Left lobe of liver (tissue), 2 donors: Measurements from ENCODE around the gene C1orf216. TPM values are rescaled to one million over a fixed set of nuclear protein-coding genes. Genes with fewer than 3 reads are reported as not detected.
A peak's percentile ranks its signal among the peaks of the same experiment; 100 is the strongest.
"Not testable (repeated sequence)": the region's sequence is repeated elsewhere in the genome, so short reads cannot be mapped to it uniquely, and the experiment has no call there.

ENCODE experiments used
- ATAC-seq: fragments of 200-7000 bp; cut with Tn5 transposase; one replicate; pipeline ENCODE4 v1.9.1; 2020; ENCODE audit warnings: mild to moderate bottlenecking, moderate library complexity
- DNase-seq: peaks from one replicate; pipeline ENCODE4 v3.0.0-alpha.2; 2020; ENCODE audit warnings: low spot score
- total RNA-seq: library from RNA; stranded (reverse); gene quantifications from one replicate; pipeline ENCODE4 v1.2.1, GENCODE V29; 2021
- donor health status: DM: no; HTN: no; CAD: no; lungs with moderate emphysema.
- donor health status: DM: no; HTN: yes; CAD: no.

Gene C1orf216, protein sequence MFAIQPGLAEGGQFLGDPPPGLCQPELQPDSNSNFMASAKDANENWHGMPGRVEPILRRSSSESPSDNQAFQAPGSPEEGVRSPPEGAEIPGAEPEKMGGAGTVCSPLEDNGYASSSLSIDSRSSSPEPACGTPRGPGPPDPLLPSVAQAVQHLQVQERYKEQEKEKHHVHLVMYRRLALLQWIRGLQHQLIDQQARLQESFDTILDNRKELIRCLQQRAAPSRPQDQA
- total RNA-seq = 2.4 TPM

DNA sequence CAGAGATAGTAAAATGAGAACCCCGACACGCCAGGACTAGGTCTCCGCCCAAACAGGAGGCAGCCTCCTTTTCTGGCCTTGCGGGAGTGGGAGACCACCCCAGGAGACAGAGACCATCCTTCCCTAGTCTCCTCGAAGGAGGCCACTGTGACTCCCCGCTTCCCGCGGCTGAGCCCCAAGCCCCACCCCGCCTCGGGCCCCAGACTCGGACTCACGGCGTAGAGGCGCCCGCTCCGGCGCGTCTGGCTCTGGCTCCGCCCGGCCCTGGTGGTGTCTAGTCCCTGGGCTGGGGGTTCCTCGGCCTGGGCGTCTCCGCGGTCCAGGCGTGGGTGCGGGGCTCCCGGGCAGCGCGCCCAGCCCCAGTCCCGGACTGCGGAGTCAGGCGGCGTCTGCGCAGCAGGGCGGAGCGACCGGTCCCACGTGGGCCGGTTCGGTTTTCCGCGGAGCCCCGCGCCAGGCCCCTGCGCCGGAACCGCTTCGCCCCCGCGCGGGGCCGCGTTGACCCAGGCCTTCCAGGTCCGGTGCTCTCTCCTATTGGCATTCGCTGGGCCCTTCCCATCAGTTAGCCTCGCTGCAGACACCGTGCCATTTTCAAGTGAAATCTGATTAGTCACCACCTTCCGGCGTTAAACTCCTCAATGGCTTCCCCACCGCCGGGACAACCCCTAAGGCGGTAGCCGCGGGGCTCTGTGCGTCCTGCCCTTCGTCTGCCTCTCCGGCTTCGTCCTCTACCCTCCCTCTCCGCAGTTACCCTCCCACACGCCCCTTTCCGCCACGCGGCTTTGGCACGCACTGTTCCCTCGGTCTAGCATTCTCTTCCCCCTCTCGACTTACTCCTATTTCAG, at the start of gene C1orf216:
C1orf216 (minus strand) TSS at position 393 of the 845 bp plus-strand sequence. CDS start 2,563 bp downstream, outside the sequence.
- DNase-seq (peak; percentile 76), ATAC-seq (peak; percentile 92)

DNA sequence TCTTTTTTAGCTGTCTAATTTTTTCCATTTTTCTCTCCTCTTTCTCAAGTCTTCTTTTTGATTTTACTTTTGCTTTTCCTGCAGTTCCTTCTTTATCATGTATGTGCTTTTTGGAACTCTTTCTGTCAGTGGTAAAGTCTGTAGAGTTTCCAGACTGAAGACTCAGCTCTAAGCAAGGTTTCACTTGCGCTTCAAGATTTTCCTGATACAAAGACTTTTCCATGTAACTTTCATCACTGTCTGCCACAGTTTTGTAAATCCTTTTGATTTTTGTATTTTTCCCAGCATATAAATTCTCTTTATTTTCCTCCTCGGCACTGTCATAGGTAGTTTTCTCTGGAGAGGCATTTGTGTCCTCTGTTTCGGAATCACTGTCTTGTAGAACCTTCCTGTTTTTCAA, 45.6 kb upstream of the C1orf216 start:
- no peak for DNase-seq
- no peak for ATAC-seq

DNA sequence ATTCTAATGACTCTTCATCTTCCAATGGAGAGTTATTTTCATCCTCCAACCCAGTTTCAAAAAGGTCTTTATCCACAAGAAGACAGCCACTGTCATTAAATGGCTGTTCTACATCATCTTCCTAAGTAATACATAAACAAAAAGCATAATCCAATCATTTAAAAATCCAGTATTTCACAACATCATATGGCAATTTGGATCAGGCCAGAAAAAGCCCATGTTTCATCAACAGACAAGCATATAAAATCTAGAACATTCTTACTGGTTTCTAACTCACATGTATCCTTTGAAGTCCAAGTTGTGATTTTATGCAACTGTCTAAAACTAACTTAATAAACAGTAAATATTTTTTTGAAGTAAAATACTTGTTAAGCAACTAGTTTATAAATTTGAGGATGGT, 44.5 kb upstream of the C1orf216 start:
- DNase-seq = no peak
- no peak for ATAC-seq

DNA sequence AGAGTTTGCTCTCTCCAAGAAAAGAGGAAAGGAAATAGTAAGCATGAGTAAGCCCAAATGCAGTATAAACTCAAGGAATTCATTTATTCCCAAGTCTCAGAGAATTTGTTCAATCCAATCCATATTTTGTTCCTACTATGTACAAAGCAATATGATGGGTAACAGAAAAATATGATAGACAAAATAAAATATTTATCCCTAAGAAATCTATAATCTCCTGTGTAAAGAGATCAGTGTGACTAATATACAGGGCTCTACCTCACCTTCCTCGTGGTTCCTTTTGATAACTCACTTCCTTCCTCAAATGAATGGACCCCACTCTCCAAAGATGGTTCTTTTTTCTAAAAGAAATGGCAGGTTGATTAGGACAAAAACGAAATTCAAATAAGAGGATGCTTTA, 43.5 kb upstream of the C1orf216 start:
- DNase-seq (no peak), ATAC-seq (no peak)

DNA sequence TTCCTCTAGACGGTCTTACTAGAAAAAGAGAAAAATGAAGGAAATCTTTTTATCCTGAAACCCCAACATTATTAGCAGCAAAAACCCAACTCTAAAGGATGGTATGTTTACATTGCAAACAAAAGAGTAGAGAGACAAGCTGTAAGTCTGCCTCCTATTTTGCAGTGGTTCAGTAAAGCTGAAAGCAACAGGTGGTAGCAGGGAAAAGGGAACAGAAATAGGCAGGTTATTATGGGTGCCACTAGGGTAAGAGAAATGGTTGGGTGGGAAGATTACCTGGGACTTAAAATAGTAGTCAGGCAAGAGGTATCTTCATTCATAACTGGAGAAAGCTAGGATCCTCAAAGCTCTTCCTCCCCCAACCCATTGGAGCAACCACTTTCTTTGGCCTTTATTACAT, 37.4 kb upstream of the C1orf216 start:
- ATAC-seq (no peak), DNase-seq (no peak)

DNA sequence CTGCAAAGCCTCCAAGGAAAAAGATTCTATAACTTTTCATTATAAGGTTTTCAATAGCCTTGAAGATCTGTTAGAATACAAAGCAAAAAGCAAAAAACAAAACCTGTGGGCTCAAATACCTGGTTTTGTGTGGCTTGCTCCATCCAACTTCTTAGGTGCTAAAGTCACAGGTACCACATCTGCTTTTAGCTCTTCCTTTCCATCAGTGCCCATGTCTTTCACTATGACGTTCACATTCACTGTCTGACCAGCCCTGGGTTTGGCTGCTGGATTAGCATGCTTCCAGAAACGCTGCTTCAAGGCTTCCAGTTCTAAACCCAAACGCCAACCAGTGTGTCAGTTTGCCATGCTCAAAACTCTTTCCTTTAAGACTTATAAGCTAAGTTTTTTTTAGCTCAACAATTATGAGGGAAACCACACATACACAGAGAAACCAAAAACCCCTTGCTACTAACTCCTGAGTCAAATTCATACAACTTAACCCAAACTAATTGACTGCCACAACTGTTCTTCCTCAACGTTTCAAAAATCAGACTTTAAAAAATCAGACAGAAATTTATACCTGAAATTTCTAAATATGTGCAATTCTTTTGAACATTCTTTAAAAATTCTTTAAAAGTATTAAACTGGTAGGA, 35.1 kb upstream of the C1orf216 start:
- no peak for ATAC-seq
- DNase-seq = no peak

DNA sequence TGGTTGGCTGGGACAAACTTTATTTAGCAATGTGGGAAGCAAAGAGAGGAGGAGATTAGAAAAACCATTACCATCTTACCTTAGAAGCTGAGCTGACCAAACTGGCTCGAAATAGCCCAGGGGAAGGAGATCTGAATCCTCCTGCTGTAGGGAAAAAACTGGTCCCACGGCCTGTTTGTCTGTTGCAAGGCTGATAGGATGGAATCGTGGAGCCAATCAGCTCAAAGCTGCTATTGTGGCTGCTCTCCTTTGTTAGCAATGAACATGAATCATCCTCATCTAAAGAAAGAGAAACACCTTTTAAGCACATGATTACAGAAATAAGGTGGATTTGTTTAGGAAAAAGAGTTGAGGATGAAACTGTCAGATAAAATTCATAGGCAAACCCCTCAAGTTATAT, 29.6 kb upstream of the C1orf216 start:
- ATAC-seq (no peak), DNase-seq (no peak)

DNA sequence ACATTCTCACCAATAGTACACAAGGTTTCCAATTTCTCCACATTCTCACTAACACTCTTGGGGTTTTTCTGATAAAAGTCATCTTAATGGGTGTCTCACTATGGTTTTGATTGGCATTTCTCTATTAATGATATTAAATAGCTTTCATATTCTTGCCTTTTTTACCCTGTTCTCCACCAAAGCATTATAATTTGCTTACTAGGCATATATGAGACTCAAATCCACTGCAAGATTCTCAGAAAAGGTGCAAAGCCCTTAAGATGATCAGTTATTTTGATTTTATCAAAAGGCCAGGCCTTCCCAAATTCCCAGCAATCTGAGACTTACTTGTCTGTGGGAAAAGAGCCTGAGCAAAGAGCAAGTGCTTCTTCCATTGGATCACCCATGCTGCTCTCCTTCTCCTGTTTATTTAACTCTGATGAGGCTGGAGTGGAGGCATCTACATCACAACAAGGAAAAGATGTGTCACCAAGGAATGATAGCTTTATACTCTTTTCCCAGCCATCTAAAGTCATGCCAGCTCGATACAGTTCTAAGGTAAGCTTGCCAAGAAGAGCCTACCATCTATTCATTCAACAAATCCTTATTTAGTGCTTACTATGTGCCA, 26.5 kb upstream of the C1orf216 start:
- DNase-seq (no peak), ATAC-seq (no peak)

DNA sequence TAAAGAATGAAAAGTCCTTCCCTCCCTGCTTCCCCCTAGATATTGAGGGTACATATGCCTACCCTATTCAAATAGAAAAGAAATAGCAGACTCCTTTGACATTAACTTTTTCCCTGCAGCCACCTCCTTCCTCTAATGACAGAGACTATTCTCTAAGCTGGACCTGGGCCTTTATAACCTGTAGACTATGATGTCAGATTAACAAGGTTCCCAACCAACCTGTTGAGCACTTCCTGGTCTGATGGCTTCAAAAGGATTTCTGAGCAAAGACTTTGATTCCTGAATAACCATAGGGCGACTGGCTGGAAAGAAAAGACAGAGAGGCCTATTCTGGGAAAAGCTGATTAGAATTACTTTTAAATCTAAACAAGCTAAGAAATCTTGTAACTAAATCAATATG, 18.4 kb upstream of the C1orf216 start:
- ATAC-seq = no peak

DNA sequence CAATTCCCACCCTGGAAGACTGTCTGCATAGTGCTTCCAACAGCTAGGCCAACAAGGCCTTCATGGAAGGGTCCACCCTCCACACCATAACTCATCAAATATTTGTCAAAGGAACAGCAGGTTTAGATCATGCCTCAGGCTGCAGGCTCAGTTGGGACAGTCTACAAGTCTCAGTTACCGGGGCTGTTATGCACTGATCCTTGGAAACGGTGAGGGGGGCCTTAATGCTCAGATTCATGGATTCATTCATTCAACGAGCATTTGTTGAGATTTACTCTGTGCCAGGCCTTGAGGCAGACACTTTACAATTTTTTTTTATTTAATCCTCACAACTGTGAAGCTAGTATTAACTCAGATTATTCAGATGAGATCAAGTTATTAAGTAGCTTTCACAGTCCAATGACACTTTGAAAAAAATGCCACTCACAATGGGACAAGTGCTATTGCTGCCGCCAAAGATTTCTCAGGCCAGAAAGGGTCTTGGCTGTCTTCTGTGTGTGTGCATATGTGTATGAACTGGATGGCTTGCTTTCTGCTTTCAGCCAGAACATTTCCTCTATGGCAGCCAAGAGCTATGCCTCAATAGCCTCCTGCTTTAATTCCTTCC, 8.9 kb upstream of the C1orf216 start:
- ATAC-seq (no peak), DNase-seq (no peak)

More for the DNA sequence above, 18.4 kb upstream of the C1orf216 start:
- DNase-seq = no peak

DNA sequence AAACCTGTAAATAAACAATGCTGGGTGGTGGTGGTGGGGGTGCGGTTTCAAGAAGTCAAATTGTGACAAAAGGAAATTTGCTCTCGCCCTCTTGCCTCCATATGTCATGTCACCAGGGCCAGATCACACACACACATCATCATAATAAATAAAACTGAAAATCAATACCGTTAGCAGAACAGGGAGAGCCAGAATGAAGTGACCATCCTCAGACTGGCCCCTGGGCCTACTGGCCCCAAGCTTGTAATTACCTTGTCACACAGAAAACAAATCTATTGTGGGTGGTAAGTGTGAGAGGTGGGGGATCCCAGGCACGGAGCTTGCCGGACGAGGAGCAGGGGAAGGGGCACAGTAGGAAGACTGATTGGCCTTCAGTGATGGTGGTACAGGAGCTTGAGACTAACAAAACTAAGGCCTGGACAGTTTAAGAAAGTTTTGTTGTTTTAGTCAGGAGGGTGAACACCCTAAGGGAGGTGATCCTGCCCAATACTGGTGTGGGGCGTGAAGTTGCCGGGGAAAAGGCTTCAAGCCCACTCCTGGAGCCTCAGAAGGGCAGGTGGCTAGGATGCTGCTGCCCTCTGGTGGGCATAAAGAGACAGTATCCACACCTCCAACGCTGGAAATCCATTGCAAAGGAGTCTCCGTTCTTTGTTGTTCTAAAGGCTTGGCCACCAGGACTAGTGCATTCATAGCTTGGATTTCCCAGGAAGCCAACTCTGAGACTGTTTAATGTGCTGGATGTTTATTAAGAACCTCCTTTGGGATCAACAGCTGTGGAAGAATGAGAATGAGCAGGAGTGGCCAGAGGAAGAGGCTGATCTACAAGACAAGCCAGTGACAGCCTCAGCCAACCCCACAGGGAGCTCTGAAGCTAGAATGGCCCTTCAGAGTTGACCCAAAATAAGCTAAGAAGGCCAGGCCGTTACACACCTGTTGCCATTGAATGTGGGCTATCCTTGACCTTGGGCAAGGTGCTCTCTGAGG, 8.1 kb upstream of the C1orf216 start:
- ATAC-seq (peak; percentile 98), DNase-seq (peak; percentile 53)

DNA sequence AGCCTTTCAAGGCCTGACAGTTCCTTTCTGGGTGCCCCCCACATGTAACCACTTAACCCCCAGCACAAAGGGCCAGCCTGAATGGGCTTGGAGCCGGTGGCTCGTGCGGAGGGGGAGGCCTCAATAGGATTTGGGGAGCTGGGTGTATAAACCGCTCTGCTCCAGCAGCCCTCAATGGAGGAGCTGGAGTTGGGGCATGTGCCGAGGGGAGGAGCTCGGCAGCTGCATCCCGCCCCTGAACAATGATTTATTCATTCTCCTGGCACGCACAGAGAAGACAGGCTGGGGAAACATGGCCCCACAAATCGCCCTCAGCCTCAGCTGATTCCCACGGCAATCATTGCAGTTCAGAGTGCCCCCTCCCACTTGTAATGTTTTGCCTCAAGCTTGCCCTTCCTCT, 6.9 kb upstream of the C1orf216 start:
- DNase-seq (no peak), ATAC-seq (no peak)

DNA sequence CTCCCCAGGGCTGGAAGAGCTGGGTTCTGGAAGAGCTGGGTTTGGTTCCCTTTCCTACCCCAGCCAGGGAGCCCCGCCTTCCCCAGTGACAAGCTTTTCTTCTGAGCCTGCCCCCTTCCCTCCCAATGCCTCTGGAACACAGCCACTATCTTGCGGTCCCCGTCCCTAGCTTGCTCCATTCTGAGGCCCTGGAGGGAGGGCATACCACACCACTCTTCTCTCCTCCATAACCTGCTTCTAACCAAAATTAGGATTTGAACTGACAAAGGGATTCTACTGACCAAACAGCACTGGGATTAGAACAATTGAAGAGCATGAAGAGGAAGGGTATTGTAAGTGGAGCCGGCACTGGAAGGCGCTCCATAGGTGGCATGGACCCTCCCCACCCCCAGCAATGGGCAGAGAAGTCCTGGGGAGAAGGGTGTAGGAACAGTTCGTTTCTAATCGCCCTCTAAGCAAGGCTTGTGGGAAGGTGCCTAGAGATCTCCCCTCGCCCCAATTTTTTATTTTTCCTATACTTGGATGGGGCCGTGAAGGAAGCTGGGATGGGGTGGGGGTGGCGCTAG, 690 bp downstream of the C1orf216 start:
- DNase-seq = no peak
- ATAC-seq = peak; percentile 6

DNA sequence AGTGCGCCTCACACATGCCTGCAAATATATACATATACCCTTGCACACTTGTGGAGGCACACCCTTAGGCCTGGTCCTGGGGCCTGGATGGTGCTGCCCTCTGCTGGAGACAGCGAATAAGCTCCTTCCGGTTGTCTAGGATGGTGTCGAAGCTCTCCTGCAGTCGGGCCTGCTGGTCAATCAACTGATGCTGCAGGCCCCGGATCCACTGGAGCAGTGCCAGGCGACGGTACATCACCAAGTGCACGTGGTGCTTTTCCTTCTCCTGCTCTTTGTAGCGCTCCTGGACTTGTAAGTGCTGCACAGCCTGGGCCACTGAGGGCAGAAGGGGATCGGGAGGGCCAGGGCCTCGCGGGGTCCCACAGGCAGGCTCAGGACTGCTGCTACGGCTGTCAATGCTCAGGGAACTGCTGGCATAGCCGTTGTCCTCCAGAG, 3.1 kb downstream of the C1orf216 start:
- DNase-seq (peak; percentile 72), ATAC-seq (peak; percentile 73)

DNA sequence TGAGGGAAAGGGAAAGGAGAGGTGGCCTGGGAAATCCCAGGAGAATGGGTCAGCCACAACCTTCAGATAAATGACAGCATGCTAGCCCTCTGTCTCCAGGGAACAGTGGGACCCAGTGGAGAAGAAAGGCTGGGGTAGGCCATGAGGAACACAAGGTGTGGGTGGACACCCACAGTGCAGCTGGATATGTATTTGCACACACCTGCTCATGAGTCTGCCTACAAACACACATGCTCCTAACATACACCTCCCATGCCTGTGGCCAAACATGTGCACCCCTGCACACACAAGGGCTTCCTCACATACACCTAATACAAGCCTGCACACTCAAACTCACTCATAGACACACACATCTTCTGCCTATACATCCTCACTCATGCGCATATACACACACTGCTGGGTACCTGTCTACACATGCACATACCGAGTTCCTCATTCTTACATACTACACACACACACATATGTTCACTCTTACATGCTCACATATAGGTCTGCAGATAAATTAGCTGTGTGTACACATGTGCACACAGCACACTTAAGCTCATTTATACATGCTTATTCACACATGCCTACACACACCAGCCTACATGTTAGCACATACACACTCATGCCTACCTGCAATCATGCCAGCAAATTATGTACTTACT, 3.6 kb downstream of the C1orf216 start:
- ATAC-seq = no peak

DNA sequence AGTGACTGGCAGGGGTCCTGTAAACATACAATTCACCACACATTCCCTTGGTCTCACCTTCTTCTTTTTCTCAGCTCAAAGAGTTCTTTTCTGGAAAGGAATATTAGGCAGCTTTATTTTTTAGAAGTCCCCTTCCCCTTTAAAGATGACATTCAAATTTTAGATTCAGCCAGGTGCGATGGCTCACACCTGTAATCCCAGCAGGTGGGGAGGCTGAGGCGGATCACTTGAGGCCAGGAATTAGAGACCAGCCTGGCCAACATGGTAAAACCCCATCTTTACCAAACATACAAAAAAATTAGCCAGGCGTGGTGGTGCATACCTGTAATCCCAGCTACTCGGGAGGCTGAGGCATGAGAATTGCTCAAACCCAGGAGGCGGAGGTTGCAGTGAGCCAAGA, 7.6 kb downstream of the C1orf216 start:
- DNase-seq, ATAC-seq: not testable (repeated sequence)

More for the DNA sequence above, 3.6 kb downstream of the C1orf216 start:
- DNase-seq = no peak

DNA sequence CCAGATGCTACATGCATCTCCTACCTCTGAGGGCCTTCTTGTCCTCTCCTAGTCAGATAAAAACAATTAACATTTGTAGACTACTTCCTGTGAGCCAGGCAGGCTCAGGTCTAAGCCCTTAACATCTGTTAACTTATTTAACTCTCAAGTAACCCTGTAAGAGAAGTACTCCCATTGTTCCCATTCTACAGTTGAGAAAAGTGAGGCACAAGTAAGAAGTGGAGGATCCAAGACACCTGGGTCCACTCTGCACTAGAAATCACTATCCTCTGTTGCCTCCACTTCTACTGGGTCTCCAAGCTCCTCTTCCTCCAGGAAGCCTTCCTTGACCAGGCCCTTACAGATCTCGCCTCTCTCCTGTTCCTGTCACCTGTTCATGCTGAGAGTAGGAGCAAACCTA, 9.7 kb downstream of the C1orf216 start:
- DNase-seq = no peak
- ATAC-seq = no peak

DNA sequence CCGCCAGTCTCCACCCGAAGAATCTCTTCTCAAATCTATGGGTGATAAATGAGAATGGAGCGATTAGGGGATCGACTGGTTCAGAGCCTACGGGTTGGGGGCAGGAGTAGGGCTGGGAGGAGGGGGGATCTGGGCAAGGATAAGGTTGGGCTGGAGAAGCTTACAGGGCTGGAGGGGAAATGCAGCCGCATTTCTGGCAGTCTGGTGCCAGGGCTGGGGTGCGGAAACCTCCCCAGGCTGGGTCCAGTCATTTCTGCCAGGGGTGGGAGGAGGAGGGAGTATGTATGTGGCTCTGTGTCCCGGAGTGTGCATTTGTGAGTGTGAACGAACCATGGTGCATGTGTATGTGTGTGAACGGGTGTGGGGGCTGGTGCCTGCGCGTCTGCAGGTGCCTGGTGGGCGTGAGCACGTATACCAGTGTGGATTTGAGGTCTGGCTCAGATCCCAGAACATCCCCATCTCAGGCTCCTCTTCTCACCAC, 10.2 kb downstream of the C1orf216 start:
- no peak for DNase-seq
- ATAC-seq = no peak
